A549 (cell line): ENCODE results near the gene ANK3. TPM values are rescaled to one million over a fixed set of nuclear protein-coding genes. Genes with fewer than 3 reads are reported as not detected.
A peak's percentile ranks its signal among the peaks of the same experiment; 100 is the strongest.

ENCODE experiments used
- ATAC-seq, 2 experiments: fragments of 200-7000 bp in 1 of 2; fragments of >200 bp in 1 of 2; cut with Nextera tagmentation in 1 of 2; cut with Tn5 transposase in 1 of 2; 3 replicates each; pipeline versions ENCODE4 v1.8.0 to v1.9.1; 2018 to 2020; ENCODE audit warnings: mild to moderate bottlenecking in 1 of 2, moderate library complexity in 1 of 2
- CTCF ChIA-PET: fragments of 300-600 bp; sonication (Branson Sonifier 250); formaldehyde crosslinking; extraction: SDS; loops from one replicate; lab custom pipeline; 2021; ENCODE audit warnings: antibody characterized with exemption, inconsistent platforms; lab: Yijun Ruan, JAX
- POLR2A ChIA-PET: fragments of 350-600 bp; formaldehyde crosslinking; extraction: SDS; loops from one replicate; lab custom pipeline; 2021; ENCODE audit warnings: antibody characterized with exemption, inconsistent platforms; lab: Yijun Ruan, JAX
- DNase-seq, 2 experiments: peaks; one replicate each; pipeline versions ENCODE4 v3.0.0 to v3.0.0-alpha.2; 2011 to 2016; ENCODE audit warnings: low read depth in 1 of 2, low spot score in 1 of 2
- FAIRE-seq: peaks from 2 replicates; lab custom pipeline; 2011; peaks lifted over from hg19 to GRCh38; lab: Jason Lieb, UNC
- H3K27ac ChIP-seq, 2 experiments: fragments of >200 bp; sonication (Bioruptor Twin); formaldehyde crosslinking; 3 replicates each; pipeline ENCODE4 v1.5.1; 2016 to 2017
- H3K4me1 ChIP-seq: fragments of >200 bp; sonication (Bioruptor Twin); formaldehyde crosslinking; 3 replicates; pipeline ENCODE4 v1.6.1; 2016
- H3K4me2 ChIP-seq: fragments of >200 bp; sonication (Bioruptor Twin); formaldehyde crosslinking; 3 replicates; pipeline ENCODE4 v1.6.1; 2016
- H3K4me3 ChIP-seq: fragments of >200 bp; sonication (Bioruptor Twin); formaldehyde crosslinking; 3 replicates; pipeline ENCODE4 v1.5.1; 2016
- H3K9me3 ChIP-seq: fragments of >200 bp; sonication (Bioruptor Twin); formaldehyde crosslinking; 3 replicates; pipeline ENCODE4 v1.6.1; 2016
- FOSL2 ChIP-seq, 2 experiments: fragments of 450-650 bp in 1 of 2; fragments of >200 bp in 1 of 2; sonication (Bioruptor Twin) in 1 of 2; formaldehyde crosslinking; IDR thresholded peaks; 2 replicates each; pipeline versions ENCODE4 v1.5.0 to v1.6.1; 2016 to 2020; ENCODE audit warnings: mild to moderate bottlenecking in 1 of 2, moderate library complexity in 1 of 2
- GATA3 ChIP-seq: IDR thresholded peaks from 2 replicates; pipeline ENCODE4 v1.6.1; 2012; ENCODE audit warnings: borderline replicate concordance
- HOXB13 ChIP-seq: fragments of 250-450 bp; sonication (Bioruptor Pico); IDR thresholded peaks from 2 replicates; pipeline ENCODE4 v1.5.0; 2020; ENCODE audit warnings: low read depth, mild to moderate bottlenecking, moderate library complexity
- HOXB5 ChIP-seq: fragments of 250-450 bp; sonication (Bioruptor Pico); IDR thresholded peaks from 2 replicates; pipeline ENCODE4 v1.5.0; 2020; ENCODE audit warnings: mild to moderate bottlenecking, moderate library complexity
- KDM1A ChIP-seq: fragments of 200-600 bp; sonication (generic); IDR thresholded peaks from 2 replicates; pipeline ENCODE4 v1.6.1; 2016; ENCODE audit warnings: low read depth, mild to moderate bottlenecking
- MYC ChIP-seq: IDR thresholded peaks from 2 replicates; pipeline ENCODE4 v1.6.1; 2012; ENCODE audit warnings: mild to moderate bottlenecking, inconsistent platforms, low read length, improper control_type of control experiment, borderline replicate concordance
- NPAS2 ChIP-seq: fragments of 250-450 bp; sonication (Bioruptor Pico); IDR thresholded peaks from 2 replicates; pipeline ENCODE4 v1.8.0; 2022; ENCODE audit warnings: mild to moderate bottlenecking, moderate library complexity, borderline replicate concordance
- POLR2AphosphoS2 ChIP-seq: conservative IDR thresholded peaks from 2 replicates; pipeline ENCODE4 v1.6.1; 2012; ENCODE audit warnings: low read length, improper control_type of control experiment, inconsistent platforms
- RAD21 ChIP-seq, 2 experiments: fragments of >200 bp in 1 of 2; sonication (Bioruptor Twin) in 1 of 2; formaldehyde crosslinking in 1 of 2; IDR thresholded peaks in 1 of 2; conservative IDR thresholded peaks in 1 of 2; 2 replicates in 1 of 2; 3 replicates in 1 of 2; pipeline ENCODE4 v1.6.1; 2012 to 2018; ENCODE audit warnings: inconsistent platforms in 1 of 2
- RCOR1 ChIP-seq: fragments of 150-350 bp; IDR thresholded peaks from 2 replicates; pipeline ENCODE4 v1.6.1; 2014; ENCODE audit warnings: antibody characterized with exemption, low read length, low read depth
- RFX5 ChIP-seq: fragments of 450-650 bp; IDR thresholded peaks from 2 replicates; pipeline ENCODE4 v1.7.1; 2014; ENCODE audit warnings: antibody characterized with exemption, mild to moderate bottlenecking, moderate library complexity
- ZC3H11A ChIP-seq: fragments of 450-650 bp; IDR thresholded peaks from 2 replicates; pipeline ENCODE4 v1.6.1; 2014; ENCODE audit warnings: antibody characterized with exemption, mild to moderate bottlenecking
- ZFP36 ChIP-seq: fragments of 450-650 bp; IDR thresholded peaks from 2 replicates; pipeline ENCODE4 v1.6.1; 2014; ENCODE audit warnings: borderline replicate concordance; ENCODE audit not compliant: partially characterized antibody
- WGBS: methylation state at CpG from one replicate; pipeline ENCODE4 v1.1.6; 2017; ENCODE audit errors: missing lambda C conversion rate; 5-methylcytosine and 5-hydroxymethylcytosine counted together
- polyA plus RNA-seq, 4 experiments: library from polyadenylated mRNA; depleted of rRNA in 3 of 4; stranded (reverse); fragments of >200 nt; fragmentation: RNase III in 1 of 4; extraction: RNeasy Plus Mini Kit Qiagen cat#74134 plus additional on column Dnase treatment in 1 of 4; gene quantifications; 2 replicates in 3 of 4; 3 replicates in 1 of 4; pipeline ENCODE4 v1.2.3, GENCODE V29; 2011 to 2017
- TF ChIP-seq, protein P1 (sequence below): fragments of 150-350 bp; IDR thresholded peaks from 2 replicates; pipeline ENCODE4 v1.6.1; 2014; ENCODE audit warnings: low read depth, mild to moderate bottlenecking, low read length
- TF ChIP-seq, protein P2 (sequence below): fragments of 250-450 bp; sonication (Bioruptor Pico); IDR thresholded peaks from 2 replicates; pipeline ENCODE4 v1.5.0; 2020; ENCODE audit warnings: low read depth, mild to moderate bottlenecking, moderate library complexity
- TF ChIP-seq, protein P3 (sequence below): fragments of >200 bp; sonication (Bioruptor Twin); formaldehyde crosslinking; IDR thresholded peaks from 2 replicates; pipeline ENCODE4 v1.6.1; 2016
- TF ChIP-seq, protein P4 (sequence below): fragments of 450-650 bp; IDR thresholded peaks from 2 replicates; pipeline ENCODE4 v1.6.1; 2014; ENCODE audit warnings: antibody characterized with exemption

Gene ANK3
- polyA plus RNA-seq, 2 of the 4 experiments (the other 2 are of a cell fraction), result 0.56 to 5.4 TPM

DNA sequence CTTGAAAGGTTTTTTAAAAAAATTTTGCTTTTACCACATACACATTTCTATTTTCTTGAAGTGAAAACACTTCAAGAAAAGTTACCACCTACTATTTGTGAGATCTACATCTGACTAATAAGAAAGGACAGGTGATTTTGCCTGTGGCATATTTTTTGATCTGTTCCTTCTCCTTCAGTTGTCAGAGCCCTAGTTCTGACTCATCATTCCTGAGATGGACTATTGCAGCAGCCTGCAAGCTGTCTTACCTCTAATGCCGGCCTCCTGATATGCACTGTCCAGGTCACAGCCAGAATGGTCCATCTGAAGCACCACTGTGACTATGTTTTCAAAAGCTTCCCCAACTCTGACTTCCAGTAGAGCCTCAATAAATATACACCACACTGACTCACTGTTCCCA lies 28.2 kb upstream of the ANK3 start (continued):
- TF ChIP-seq ZFP36, result no peak
- TF ChIP-seq ZC3H11A, result no peak
- no peak for TF ChIP-seq NPAS2 (CRISPR knock-in tag)
- TF ChIP-seq KDM1A, result no peak
- TF ChIP-seq, protein P1, sequence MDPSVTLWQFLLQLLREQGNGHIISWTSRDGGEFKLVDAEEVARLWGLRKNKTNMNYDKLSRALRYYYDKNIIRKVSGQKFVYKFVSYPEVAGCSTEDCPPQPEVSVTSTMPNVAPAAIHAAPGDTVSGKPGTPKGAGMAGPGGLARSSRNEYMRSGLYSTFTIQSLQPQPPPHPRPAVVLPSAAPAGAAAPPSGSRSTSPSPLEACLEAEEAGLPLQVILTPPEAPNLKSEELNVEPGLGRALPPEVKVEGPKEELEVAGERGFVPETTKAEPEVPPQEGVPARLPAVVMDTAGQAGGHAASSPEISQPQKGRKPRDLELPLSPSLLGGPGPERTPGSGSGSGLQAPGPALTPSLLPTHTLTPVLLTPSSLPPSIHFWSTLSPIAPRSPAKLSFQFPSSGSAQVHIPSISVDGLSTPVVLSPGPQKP, result no peak
- TF ChIP-seq, all 56 proteins: peak for 0

DNA sequence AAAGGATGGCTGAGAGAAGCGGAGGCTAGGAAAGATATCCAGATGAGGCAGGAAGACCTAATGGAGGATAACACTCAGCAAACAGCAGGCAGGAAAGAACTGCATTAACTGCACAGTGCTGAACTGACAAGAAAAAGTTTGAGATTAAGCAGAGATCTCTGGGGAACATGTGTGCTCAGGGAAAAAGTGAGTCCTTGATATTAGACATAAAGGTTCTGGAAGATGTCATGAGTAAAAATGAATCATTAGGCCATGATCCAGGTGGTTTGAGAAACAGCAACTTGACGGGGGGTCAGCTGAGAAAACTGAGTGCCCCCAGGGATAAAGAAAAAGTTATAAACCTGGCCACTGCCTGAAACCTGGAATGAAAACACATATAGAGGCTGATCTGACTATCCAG lies 27.3 kb upstream of the ANK3 start:
- CTCF ChIA-PET, result interaction anchor here (1.0 kb wide), 2 partner anchors 17 to 81 kb away, joined by 3 read pairs; no protein-coding TSS in a partner anchor
- no peak overlapping the region for H3K4me3 ChIP-seq
- TF ChIP-seq NPAS2 (CRISPR knock-in tag) (no peak), RFX5 (no peak), FOSL2 (IDR thresholded peaks at IDR 0.05) (no peak), FOSL2 (CRISPR knock-in tag; IDR thresholded peaks at IDR 0.05) (no peak), RAD21 (conservative IDR thresholded peaks at IDR 0.05 in 1 of 2, IDR thresholded peaks at IDR 0.05 in 1 of 2) (no peak), HOXB5 (CRISPR knock-in tag) (no peak), MYC (no peak)
- TF ChIP-seq, protein P2, sequence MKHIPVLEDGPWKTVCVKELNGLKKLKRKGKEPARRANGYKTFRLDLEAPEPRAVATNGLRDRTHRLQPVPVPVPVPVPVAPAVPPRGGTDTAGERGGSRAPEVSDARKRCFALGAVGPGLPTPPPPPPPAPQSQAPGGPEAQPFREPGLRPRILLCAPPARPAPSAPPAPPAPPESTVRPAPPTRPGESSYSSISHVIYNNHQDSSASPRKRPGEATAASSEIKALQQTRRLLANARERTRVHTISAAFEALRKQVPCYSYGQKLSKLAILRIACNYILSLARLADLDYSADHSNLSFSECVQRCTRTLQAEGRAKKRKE, result no peak
- TF ChIP-seq, protein P3, sequence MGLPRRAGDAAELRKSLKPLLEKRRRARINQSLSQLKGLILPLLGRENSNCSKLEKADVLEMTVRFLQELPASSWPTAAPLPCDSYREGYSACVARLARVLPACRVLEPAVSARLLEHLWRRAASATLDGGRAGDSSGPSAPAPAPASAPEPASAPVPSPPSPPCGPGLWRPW, result no peak
- TF ChIP-seq, protein P4, sequence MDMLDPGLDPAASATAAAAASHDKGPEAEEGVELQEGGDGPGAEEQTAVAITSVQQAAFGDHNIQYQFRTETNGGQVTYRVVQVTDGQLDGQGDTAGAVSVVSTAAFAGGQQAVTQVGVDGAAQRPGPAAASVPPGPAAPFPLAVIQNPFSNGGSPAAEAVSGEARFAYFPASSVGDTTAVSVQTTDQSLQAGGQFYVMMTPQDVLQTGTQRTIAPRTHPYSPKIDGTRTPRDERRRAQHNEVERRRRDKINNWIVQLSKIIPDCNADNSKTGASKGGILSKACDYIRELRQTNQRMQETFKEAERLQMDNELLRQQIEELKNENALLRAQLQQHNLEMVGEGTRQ, result no peak
- TF ChIP-seq, all 56 proteins: peak for 0
- no peaks in the 10 kb centered on the region for H3K9me3 ChIP-seq
- H3K4me1 ChIP-seq, result peaks cover 53% of the 10 kb centered on the region
- H3K4me2 ChIP-seq, result no peak overlapping the region; the same call in 2 of the 3 replicates
- FAIRE-seq (no peak), ATAC-seq (no peak), DNase-seq (no peak)
- POLR2A ChIA-PET, result interaction anchor here (0.6 kb wide), 1 partner anchor 205 kb away, joined by 9 read pairs; no protein-coding TSS in a partner anchor
- 76% methylated on average over 2 of the region's 2 CpGs for WGBS
- peak overlapping the region in 1 of 2 experiments; percentile 42; a peak in 2 of 6 replicates for H3K27ac ChIP-seq

DNA sequence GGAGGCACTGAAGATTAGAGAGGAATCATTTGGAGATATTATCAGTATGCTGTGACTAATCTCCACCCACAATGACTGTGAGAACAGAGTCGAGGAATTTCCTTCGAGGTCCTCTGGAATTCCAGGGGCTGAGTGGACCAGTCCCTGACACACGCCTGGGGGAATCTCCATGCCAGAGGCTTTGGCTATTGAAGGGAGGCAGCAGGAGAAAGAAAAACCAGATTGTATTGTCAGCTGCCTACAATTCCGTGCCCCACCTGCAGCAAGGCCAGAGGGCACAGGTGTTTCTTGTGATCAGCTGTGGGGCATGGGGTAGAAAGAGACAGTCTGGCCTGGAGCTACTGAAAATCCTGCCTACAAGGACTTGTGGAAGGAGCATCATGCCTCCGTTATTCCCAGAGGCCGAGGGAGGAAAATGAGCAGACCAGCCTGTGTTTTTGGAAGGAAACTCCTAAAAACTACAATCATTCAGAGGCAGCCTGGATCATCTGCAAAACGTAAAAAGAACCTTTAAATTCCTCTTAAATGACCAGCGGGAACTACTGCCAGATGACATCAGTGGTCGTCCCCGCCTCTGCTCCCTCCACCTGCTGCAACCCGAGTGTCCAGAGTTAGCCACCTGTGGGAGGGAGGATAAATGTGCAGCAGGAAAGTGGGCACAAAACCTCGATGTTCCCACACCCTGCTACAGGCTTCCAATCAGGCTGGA lies 25.4 kb upstream of the ANK3 start:
- TF ChIP-seq RAD21 (conservative IDR thresholded peaks at IDR 0.05 in 1 of 2, IDR thresholded peaks at IDR 0.05 in 1 of 2) (no peak), POLR2AphosphoS2 (no peak), HOXB13 (CRISPR knock-in tag) (no peak), FOSL2 (IDR thresholded peaks at IDR 0.05) (no peak), FOSL2 (CRISPR knock-in tag; IDR thresholded peaks at IDR 0.05) (peak; percentile 23; the same call in 1 of the 2 replicates), GATA3 (peak; percentile 72; the same call in 1 of the 2 replicates), RCOR1 (no peak), NPAS2 (CRISPR knock-in tag) (no peak)
- TF ChIP-seq, protein P4, result no peak
- POLR2A ChIA-PET, result no interaction called here
- Histone ChIP-seq H3K9me3 (no peaks in the 10 kb centered on the region), H3K4me1 (peaks cover 44% of the 10 kb centered on the region), H3K27ac (peak overlapping the region; percentile 13 to 51; a peak in 4 of 6 replicates), H3K4me2 (peak overlapping the region; percentile 52), H3K4me3 (no peak overlapping the region)
- WGBS, result 51% methylated on average over 12 of the region's 12 CpGs
- peak; percentile 80 to 91; a peak in 5 of 6 replicates for ATAC-seq
- CTCF ChIA-PET, result interaction anchor here (1.3 kb wide), 1 partner anchor 31 kb away, joined by 3 read pairs; no protein-coding TSS in a partner anchor
- FAIRE-seq, result no peak
- DNase-seq, result peak; percentile 20 to 27
